Fibroblast of lung (primary cell): ENCODE data around the gene PCSK2.

Source experiments
- CTCF ChIP-seq, 2 donors: IDR thresholded peaks in 1 of 2; conservative IDR thresholded peaks in 1 of 2; 1 replicate in 1 of 2; 2 replicates in 1 of 2; pipeline ENCODE4 v1.5.1; 2011 to 2012; ENCODE audit warnings: low read length in 2 of 2, control low read depth in 1 of 2, inconsistent platforms in 1 of 2, low read depth in 1 of 2, mild to moderate bottlenecking in 1 of 2
- EZH2 ChIP-seq: IDR thresholded peaks from 2 replicates; pipeline ENCODE4 v1.5.1; 2012; ENCODE audit warnings: low read length, control low read depth, mild to moderate bottlenecking; ENCODE audit errors: missing control alignments

GRCh38 chr20:17443131-17443858, 216.5 kb downstream of the PCSK2 start:
- TF ChIP-seq CTCF (conservative IDR thresholded peaks at IDR 0.05 in 1 of 2, IDR thresholded peaks at IDR 0.05 in 1 of 2; ENCODE audit: low read depth in 1 of 2, low read length in 2 of 2) (no peak), EZH2 (no peak)
